B cell (primary cell): ENCODE measurements around the gene LZTR1. TPM values are rescaled to one million over a fixed set of nuclear protein-coding genes. Genes with fewer than 3 reads are reported as not detected.

Experiments
- ATAC-seq: fragments of 200-7000 bp; cut with Tn5 transposase; one replicate; pipeline ENCODE4 v1.10.0; 2021; ENCODE audit warnings: low read depth, mild to moderate bottlenecking, moderate number of reproducible peaks, moderate library complexity
- CTCF ChIA-PET: fragments of 350-600 bp; sonication (Branson Sonifier 250); formaldehyde crosslinking; loops from one replicate; lab custom pipeline; 2021; ENCODE audit warnings: antibody characterized with exemption, inconsistent platforms; lab: Charles Lee
- POLR2A ChIA-PET: fragments of 350-600 bp; sonication (Branson Sonifier 250); formaldehyde crosslinking; loops from one replicate; lab custom pipeline; 2021; ENCODE audit warnings: antibody characterized with exemption; lab: Charles Lee
- DNase-seq: peaks from one replicate; pipeline ENCODE4 v3.0.0; 2013
- H2AFZ ChIP-seq: 2 replicates; pipeline ENCODE4 v1.6.1; 2012; ENCODE audit warnings: mild to moderate bottlenecking, low read depth, low read length; ENCODE audit not compliant: insufficient read depth, poor library complexity, severe bottlenecking
- H3K27ac ChIP-seq, 2 donors: 1 replicate in 1 of 2; 2 replicates in 1 of 2; pipeline ENCODE4 v1.5.1; 2012 to 2013; ENCODE audit warnings: low read length in 2 of 2, mild to moderate bottlenecking in 2 of 2, moderate library complexity in 1 of 2
- H3K27me3 ChIP-seq, 4 experiments: fragments of 200-600 bp in 1 of 4; sonication (generic) in 1 of 4; replicated peaks in 1 of 4; 1 replicate in 2 of 4; 2 replicates in 2 of 4; pipeline versions ENCODE4 v1.6.1 to v1.7.0; 2013 to 2016; ENCODE audit warnings: low read length in 3 of 4, mild to moderate bottlenecking in 2 of 4, mixed read lengths in 1 of 4, moderate library complexity in 1 of 4; ENCODE audit not compliant: insufficient read depth in 4 of 4, control insufficient read depth in 3 of 4; ENCODE audit errors: control extremely low read depth in 1 of 4
- H3K36me3 ChIP-seq, 2 experiments: replicated peaks in 1 of 2; 1 replicate in 1 of 2; 2 replicates in 1 of 2; pipeline versions ENCODE4 v1.6.1 to v1.7.1; 2013; ENCODE audit warnings: low read length in 1 of 2; ENCODE audit not compliant: insufficient read depth in 2 of 2, control insufficient read depth in 1 of 2; ENCODE audit errors: control extremely low read depth in 1 of 2, extremely low read depth in 1 of 2
- H3K4me1 ChIP-seq, 2 donors: fragments of 200-600 bp in 1 of 2; sonication (generic) in 1 of 2; 1 replicate in 1 of 2; 2 replicates in 1 of 2; pipeline versions ENCODE4 v1.5.1 to v1.6.1; 2013 to 2017; ENCODE audit warnings: low read length in 2 of 2; ENCODE audit not compliant: control insufficient read depth in 2 of 2, insufficient read depth in 2 of 2
- H3K4me2 ChIP-seq: replicated peaks from 2 replicates; pipeline ENCODE3; 2012; ENCODE audit warnings: mild to moderate bottlenecking, low read depth, low read length; ENCODE audit not compliant: poor library complexity, severe bottlenecking
- H3K4me3 ChIP-seq, 5 experiments: fragments of 200-600 bp in 1 of 5; sonication (generic) in 1 of 5; 1 replicate in 3 of 5; 2 replicates in 2 of 5; pipeline versions ENCODE4 v1.5.1 to v1.7.0; 2011 to 2016; ENCODE audit warnings: low read length in 4 of 5, mild to moderate bottlenecking in 4 of 5, low read depth in 2 of 5, control low read depth in 1 of 5, moderate library complexity in 1 of 5; ENCODE audit not compliant: insufficient read depth in 1 of 5; ENCODE audit errors: control extremely low read depth in 1 of 5, extremely low read depth in 1 of 5
- H3K79me2 ChIP-seq: fragments of 200-600 bp; sonication (generic); one replicate; pipeline ENCODE4 v1.6.0; 2016; ENCODE audit warnings: low read length; ENCODE audit not compliant: control insufficient read depth, insufficient read depth
- H3K9ac ChIP-seq: fragments of 200-600 bp; sonication (generic); 2 replicates; pipeline ENCODE4 v1.6.1; 2017; ENCODE audit warnings: mild to moderate bottlenecking, low read length, moderate library complexity
- H3K9me3 ChIP-seq, 3 donors: one replicate each; pipeline versions ENCODE4 v1.6.1 to v1.7.1; 2013; ENCODE audit warnings: low read length in 2 of 3; ENCODE audit not compliant: control insufficient read depth in 2 of 3, insufficient read depth in 1 of 3; ENCODE audit errors: control extremely low read depth in 1 of 3
- H4K20me1 ChIP-seq: 2 replicates; pipeline ENCODE4 v1.6.0; 2012; ENCODE audit warnings: mild to moderate bottlenecking, low read length; ENCODE audit not compliant: insufficient read depth, control insufficient read depth, poor library complexity, severe bottlenecking
- H3K27ac Mint-ChIP-seq: one replicate; pipeline ENCODE4 v1.8.0; 2021; ENCODE audit warnings: mixed read lengths
- H3K27me3 Mint-ChIP-seq: one replicate; pipeline ENCODE4 v1.8.0; 2021; ENCODE audit warnings: mixed read lengths
- H3K4me1 Mint-ChIP-seq: one replicate; pipeline ENCODE4 v1.8.0; 2021; ENCODE audit warnings: mixed read lengths
- H3K4me3 Mint-ChIP-seq: one replicate; pipeline ENCODE4 v1.8.0; 2021; ENCODE audit warnings: mixed read lengths
- H3K9me3 Mint-ChIP-seq: one replicate; pipeline ENCODE4 v1.8.0; 2022; ENCODE audit warnings: mixed read lengths; ENCODE audit not compliant: insufficient read depth
- EZH2 ChIP-seq: IDR thresholded peaks from 2 replicates; pipeline ENCODE4 v1.6.1; 2012; ENCODE audit warnings: borderline replicate concordance, low read depth, mild to moderate bottlenecking, moderate library complexity, low read length; ENCODE audit not compliant: insufficient read depth, poor library complexity, severe bottlenecking
- WGBS: methylation state at CpG from one replicate; pipeline ENCODE4 v1.1.5; 2013; ENCODE audit warnings: missing lambda C conversion rate; ENCODE audit not compliant: insufficient coverage; 5-methylcytosine and 5-hydroxymethylcytosine counted together
- intact Hi-C: fragments of 100-400 bp; cut with micrococcal nuclease; formaldehyde crosslinking; loops from one replicate; pipeline ENCODE4 v1.10.0; 2022
- polyA plus RNA-seq: library from polyadenylated mRNA; depleted of rRNA; stranded (reverse); fragments of >200 nt; gene quantifications from 2 replicates; pipeline ENCODE4 v1.2.3, GENCODE V29; 2012
- total RNA-seq, 2 donors: library from RNA; stranded (reverse); fragments of 120-200 nt in 1 of 2; gene quantifications; 1 replicate in 1 of 2; 2 replicates in 1 of 2; pipeline versions ENCODE4 v1.2.3 to v1.2.4, GENCODE V29; 2013 to 2022
- TF ChIP-seq, protein P1 (sequence below): fragments of 200-600 bp; IDR thresholded peaks from one replicate; pipeline ENCODE4 v1.8.0; 2022; ENCODE audit warnings: antibody characterized with exemption, mild to moderate bottlenecking

The LZTR1 gene
- total and polyA plus RNA-seq, 2 donors (not counting 1 experiment from before 2014, with no cell fraction given): 75.7 to 94.8 TPM

DNA sequence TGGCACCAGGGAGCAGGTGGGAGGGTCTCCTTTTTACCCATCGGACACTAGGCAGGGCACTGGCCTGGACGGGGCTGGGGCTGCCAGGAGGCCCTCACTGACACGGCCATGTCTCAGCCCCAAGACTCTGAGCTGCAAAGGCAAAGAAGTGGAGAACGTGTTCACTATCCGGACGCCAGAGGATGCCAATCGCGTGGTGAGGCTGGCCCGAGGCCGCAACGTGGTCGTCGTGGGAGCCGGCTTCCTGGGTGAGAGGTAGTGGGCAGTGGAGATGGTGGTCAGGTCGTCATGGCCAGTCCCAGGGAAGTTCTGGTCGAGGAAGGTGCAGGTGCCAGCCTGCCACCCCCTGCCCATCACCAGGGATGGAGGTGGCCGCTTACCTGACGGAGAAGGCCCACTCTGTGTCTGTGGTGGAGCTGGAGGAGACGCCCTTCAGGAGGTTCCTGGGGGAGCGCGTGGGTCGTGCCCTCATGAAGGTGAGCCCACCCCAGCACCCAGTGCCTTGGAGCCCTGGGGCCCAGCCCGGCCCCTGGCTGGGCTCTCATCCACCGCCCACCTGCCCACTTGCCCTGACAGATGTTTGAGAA is 5.7 kb upstream of the LZTR1 start:
- peaks cover 0 to 3% (median 0%) of the 10 kb centered on the region in 4 experiments for H3K27me3 ChIP-seq
- ATAC-seq: no peak
- H3K79me2 ChIP-seq: peaks cover 7% of the 10 kb centered on the region
- no peak for DNase-seq
- H3K9me3 ChIP-seq: peaks cover 0 to 22% (median 8%) of the 10 kb centered on the region in 3 donors
- no peaks in the 10 kb centered on the region for H4K20me1 ChIP-seq
- no peaks in the 10 kb centered on the region for H3K36me3 ChIP-seq
- no peak overlapping the region for H2AFZ ChIP-seq
- H3K4me3 Mint-ChIP-seq: no peak overlapping the region
- no peak overlapping the region for H3K4me2 ChIP-seq
- H3K4me1 Mint-ChIP-seq: peaks cover 33% of the 10 kb centered on the region
- WGBS: 91% methylated on average over 18 of the region's 24 CpGs
- no peak overlapping the region for H3K9ac ChIP-seq
- intact Hi-C loops: no loop called here
- ChIA-PET POLR2A (interaction anchor here (0.6 kb wide), 1 partner anchor 506 kb away, joined by 5 read pairs; no protein-coding TSS in a partner anchor), CTCF (interaction anchor here (1.0 kb wide), 1 partner anchor 14 kb away, joined by 5 read pairs; no protein-coding TSS in a partner anchor)
- no peak overlapping the region for H3K27ac Mint-ChIP-seq
- H3K27ac ChIP-seq: no peak overlapping the region
- H3K4me3 ChIP-seq: no peak overlapping the region
- peaks cover 29 to 45% of the 10 kb centered on the region in 2 donors for H3K4me1 ChIP-seq
- TF ChIP-seq, protein P1, sequence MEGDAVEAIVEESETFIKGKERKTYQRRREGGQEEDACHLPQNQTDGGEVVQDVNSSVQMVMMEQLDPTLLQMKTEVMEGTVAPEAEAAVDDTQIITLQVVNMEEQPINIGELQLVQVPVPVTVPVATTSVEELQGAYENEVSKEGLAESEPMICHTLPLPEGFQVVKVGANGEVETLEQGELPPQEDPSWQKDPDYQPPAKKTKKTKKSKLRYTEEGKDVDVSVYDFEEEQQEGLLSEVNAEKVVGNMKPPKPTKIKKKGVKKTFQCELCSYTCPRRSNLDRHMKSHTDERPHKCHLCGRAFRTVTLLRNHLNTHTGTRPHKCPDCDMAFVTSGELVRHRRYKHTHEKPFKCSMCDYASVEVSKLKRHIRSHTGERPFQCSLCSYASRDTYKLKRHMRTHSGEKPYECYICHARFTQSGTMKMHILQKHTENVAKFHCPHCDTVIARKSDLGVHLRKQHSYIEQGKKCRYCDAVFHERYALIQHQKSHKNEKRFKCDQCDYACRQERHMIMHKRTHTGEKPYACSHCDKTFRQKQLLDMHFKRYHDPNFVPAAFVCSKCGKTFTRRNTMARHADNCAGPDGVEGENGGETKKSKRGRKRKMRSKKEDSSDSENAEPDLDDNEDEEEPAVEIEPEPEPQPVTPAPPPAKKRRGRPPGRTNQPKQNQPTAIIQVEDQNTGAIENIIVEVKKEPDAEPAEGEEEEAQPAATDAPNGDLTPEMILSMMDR: no peak
- no peak for TF ChIP-seq EZH2
- H3K9me3 Mint-ChIP-seq: no peaks in the 10 kb centered on the region
- peaks cover 3% of the 10 kb centered on the region for H3K27me3 Mint-ChIP-seq

DNA sequence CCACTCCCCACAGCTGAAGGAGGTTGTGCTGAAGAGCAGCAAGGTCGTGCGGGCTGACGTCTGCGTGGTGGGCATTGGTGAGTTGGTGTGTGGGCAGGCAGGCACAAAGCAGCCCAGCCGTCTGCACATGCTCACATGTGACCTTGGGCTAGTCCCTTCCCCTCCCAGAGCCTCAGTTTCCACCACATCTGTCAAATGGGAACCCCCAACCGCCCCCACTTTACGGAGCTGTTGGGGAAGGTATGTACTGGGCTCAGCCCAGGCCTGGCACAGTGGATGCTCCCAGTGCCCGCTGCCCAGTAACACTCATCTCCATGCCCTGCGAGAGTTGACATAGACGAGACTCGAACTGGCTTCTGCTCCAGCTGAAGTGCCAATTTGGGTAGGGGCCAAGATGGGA is 5.1 kb upstream of the LZTR1 start:
- Histone ChIP-seq H3K79me2 (peaks cover 7% of the 10 kb centered on the region), H3K4me3 (no peak overlapping the region), H3K36me3 (no peaks in the 10 kb centered on the region), H4K20me1 (no peaks in the 10 kb centered on the region), H3K9ac (no peak overlapping the region), H3K27ac (no peak overlapping the region), H2AFZ (no peak overlapping the region), H3K4me1 (peaks cover 28 to 41% of the 10 kb centered on the region in 2 donors), H3K4me2 (no peak overlapping the region), H3K9me3 (peaks cover 0 to 22% (median 8%) of the 10 kb centered on the region in 3 donors), H3K27me3 (peaks cover 0 to 3% (median 0%) of the 10 kb centered on the region in 4 experiments)
- ChIA-PET POLR2A (no interaction called here), CTCF (no interaction called here)
- Mint-ChIP-seq H3K27ac (no peak overlapping the region), H3K27me3 (peaks cover 3% of the 10 kb centered on the region), H3K9me3 (no peaks in the 10 kb centered on the region), H3K4me1 (peaks cover 30% of the 10 kb centered on the region), H3K4me3 (no peak overlapping the region)
- WGBS: 96% methylated on average over 10 of the region's 11 CpGs
- intact Hi-C loops: no loop called here
- no peak for DNase-seq
- TF ChIP-seq EZH2: no peak
- ATAC-seq: no peak
